HG03064 (cell line): ENCODE results near the gene ACSL6.

ENCODE experiments used
- ATAC-seq: cut with Tn5 transposase; IDR thresholded peaks from one replicate; pipeline ENCODE4 v1.9.1; 2021; ENCODE audit warnings: low read depth; ENCODE audit not compliant: unreplicated experiment

The ACSL6 gene

DNA sequence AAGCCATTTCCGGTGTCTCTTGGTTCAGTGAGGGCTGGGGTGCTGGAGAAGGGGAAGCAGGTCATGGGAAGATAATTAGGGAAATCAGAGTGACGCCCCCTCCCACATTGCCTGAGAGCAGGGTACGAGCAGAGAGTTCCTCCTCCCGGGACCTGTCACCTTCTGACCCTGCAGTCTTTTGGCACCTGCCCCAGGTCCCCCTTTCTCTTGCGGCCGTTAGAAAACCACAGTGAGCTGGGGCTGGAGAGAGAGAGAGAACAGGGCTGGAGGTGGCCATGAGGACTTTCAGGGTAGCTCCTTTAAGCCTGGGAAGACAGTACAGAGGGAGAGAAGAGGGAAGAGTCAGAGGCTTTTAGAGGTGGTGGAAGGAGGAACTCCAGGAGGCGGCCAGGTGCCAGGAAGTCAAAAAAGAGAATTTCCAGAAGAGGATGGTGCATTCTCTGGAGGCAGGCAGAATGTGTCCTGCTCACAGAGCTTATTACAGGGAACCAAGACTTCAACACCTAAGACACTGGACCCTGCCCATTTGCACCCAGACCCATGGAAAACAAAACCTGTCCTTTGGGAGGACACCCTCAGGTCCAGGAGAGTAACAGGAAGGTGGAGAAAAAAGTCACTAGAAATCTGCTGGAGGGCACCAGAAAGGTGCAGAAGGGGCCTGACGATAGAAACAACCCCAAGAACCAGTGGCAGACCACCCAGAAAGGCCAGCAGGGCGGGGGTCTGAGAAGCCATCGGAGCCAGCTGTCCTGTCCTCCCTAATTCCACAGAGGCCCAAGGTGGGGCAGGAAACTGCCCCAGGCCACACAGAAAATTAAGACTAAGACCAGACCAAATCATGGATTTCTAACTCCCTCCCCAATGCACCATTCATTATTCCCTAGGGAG lies 6.5 kb upstream of the ACSL6 start:
- no peak for ATAC-seq

DNA sequence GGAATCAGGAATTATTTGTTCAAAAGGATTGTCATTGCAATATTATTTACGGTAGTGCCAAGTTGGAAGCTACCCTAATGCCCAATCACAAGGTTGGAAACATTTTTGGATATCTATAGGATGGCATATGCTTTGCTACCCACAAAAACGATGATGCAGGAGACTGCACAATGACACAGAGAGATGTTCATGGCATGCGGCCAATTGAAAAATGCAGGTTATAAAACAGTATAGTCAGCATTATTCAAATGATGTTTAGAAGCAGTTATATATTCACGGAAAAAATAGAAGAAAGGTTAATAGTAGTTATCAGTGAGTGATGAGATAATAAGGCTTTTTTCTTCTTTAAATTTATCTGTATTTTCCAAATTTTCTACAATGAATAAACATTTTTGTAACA lies 5.9 kb upstream of the ACSL6 start:
- no peak for ATAC-seq

- ATAC-seq, result no peak
These were observed 5.3 kb upstream of the ACSL6 start for GRCh38 chr5:132016721-132017250.

GRCh38 chr5:132013711-132014110 lies 2.3 kb upstream of the ACSL6 start:
- no peak for ATAC-seq

DNA sequence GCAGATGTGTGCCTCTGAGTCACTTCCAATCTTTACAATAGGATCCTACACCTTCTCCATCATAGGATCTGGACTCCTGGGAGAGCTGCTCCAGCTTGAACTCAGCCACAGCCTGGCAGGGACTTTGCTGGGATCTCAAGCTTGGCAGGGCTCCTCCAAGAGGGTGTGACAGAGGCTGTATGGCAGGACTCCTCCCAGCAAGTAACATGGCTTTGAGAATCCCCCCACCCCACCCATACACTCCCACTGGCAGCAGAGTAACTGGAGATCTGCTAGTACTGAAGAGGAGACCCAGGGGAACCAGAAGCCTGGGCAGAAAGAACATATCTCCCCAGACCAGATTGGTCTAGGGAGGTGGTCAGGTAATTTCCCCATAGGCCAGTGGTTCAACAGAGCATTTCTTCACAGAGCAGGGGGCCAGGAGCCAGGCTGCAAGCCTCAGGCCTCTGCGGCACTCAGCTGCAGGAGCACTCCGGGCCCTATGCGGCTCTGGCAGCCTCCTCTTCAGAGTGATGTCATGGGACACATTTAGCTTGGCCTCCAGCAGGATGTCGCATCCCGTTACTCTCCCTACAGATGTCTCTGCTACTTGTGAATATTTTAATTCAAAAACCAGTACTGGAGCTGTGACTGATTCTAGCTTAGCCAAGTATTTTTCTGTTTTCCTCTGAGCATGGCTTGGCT lies 1.7 kb upstream of the ACSL6 start:
- no peak for ATAC-seq

GRCh38 chr5:132012371-132013005 lies 1.0 kb upstream of the ACSL6 start:
- no peak for ATAC-seq

DNA sequence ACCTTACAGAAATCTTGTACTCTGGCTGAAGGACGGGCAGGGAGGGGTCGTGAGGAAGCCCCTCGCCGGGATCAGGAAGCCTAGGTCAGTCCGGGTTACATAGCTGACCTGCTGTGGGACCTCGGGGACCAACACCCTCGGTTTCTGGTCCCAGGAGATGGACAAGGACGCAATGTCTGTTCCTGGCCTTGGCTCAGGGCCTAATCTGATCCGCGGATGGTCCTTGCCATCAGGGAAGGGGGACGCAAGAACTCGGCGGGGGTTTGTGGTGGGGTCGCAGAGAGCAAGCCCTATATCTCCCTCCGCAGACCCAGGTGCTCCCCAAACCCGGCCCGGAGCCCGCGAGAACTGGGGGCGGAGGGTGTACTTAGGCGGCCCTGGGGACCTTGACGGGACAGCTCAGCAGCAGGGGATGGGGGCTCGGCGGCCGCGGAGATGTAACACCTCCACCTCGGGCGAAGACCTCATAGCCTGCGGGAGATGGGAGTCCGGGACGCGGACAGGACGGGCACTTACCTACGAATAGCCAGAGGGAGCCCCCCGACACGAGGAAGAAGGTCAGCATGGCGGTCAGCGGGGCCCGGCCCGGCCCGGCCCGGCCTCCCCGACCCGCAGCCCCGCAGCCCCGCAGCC lies 353 bp downstream of the ACSL6 start:
- no peak for ATAC-seq

GRCh38 chr5:132010645-132010988 lies 841 bp downstream of the ACSL6 start:
- no peak for ATAC-seq

GRCh38 chr5:132009706-132010405 lies 1.6 kb downstream of the ACSL6 start:
- no peak for ATAC-seq

DNA sequence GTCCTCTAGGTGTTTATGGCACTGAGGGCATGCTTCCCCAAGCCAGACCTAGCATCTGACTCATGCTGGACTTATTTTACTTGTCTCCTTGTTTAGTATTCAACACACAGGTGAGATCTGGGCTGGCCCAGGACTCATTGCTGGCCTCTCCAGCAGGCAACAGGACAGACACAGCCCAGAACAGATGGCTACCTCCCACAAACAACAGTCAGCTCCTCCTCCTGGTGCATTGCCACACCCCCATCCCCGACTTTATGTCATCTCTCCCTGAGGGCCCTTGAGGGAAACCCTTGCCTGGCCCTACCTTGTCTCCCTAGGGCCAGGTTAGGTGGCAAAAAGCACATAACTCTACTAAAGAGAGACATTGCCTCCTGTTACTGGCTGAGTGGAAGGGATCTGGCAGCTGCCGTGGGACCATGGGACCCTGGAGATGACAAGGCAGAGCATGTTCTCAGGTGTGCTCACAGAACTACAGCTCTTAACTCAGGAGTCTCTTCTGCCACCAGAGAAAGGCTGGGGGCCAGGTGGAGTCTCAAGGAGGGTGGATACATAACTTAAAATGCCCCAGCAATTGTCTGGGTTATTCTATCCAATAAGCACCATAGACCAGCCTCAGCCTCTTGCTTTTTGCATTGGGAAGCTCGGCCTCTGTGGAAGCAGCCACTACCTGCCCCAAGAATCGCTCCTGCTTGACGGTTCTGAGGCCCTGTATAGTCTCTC lies 2.3 kb downstream of the ACSL6 start:
- ATAC-seq, result no peak

DNA sequence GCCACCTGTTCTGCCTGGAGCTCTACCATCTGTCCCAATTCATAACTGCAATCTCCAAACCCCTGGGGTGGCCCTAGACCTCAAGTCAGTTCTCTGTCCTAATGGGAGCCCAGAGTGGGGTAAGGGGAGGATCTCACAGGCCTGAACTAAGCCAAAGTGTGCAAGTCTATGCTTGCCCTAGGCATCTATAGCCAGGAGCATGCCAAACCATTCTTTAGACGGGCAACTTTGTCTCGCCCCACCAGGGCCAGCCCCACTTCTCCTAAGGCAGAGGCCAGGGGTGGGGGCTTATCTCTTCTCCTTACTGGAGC lies 3.3 kb downstream of the ACSL6 start:
- ATAC-seq, result no peak

GRCh38 chr5:132007399-132008162 lies 3.9 kb downstream of the ACSL6 start:
- no peak for ATAC-seq

- no peak for ATAC-seq
These were observed 4.9 kb downstream of the ACSL6 start for GRCh38 chr5:132006331-132007120.

DNA sequence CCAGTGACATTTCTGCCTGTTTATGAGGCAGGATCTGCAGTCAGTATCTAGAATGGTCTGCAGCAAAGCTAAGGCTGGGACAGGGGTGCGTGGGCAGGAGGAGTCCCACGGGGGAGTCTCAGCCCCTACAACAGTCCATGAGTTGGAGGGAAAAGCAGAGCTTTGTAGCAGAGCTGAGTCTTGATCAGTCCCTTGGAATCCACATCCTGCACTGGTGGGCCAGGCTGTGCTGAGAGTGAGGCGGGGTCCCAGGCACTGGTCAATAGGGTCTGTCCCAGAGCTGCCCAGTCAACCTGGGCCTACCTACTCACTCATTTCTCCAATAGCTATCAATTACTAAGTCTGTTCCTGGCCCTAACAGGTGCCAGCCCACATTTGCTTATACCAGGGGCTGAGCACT lies 5.9 kb downstream of the ACSL6 start:
- no peak for ATAC-seq

GRCh38 chr5:132003982-132004381 lies 7.5 kb downstream of the ACSL6 start:
- no peak for ATAC-seq

DNA sequence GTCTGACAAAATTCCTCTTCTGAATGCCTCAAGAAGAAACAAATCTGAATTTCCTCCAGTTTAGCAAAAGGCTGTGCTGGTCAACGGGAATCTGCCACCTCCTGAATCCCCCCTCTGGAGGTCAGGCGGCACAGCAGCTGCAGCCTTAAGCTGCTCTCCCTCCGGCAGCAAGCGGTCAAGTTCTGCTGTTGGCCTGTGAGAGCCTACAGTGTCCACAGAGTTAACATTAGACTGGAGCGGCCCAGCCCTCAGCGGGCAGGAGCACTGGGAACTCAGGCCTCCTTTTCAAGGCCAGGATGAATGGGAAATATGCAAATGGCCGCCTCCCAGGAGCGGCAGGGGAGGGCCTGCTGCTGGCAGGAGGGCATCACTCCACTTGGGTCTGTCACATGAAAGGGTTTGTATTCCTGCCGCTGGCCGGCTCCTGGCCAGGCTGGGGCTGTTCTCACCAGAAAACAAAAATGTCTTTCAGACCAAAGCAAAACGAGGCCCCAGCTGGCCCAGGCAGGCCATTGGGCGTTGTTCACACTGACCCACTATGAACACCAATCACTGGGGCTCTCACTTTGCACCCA lies 8.2 kb downstream of the ACSL6 start:
- ATAC-seq, result no peak

DNA sequence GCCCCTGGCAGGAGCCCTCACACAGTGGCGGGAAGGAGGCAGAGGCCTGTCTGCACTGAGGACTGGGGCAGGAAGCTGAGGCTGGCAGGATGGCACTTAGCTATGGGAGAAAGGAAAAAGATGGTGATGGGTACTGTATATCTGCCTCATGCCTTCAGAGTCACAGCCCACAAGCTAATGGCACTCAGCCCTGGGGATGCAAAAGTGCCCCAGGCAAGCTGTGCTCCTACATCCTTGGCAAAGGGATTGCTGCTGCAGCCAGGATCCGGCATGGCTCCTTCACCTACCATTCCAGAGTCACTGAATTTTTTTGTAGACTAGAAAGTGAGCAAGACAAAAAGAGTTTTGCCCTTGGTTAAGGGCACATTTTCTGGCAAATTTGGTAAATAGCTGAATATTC lies 8.7 kb downstream of the ACSL6 start:
- ATAC-seq, result no peak
